ENCODE data around the gene ECHDC1. TPM values are rescaled to one million over a fixed set of nuclear protein-coding genes. Genes with fewer than 3 reads are reported as not detected.

ECHDC1 gene
- total RNA-seq, 1 donor from 2014 or later: 47.2 TPM

- peaks cover 5% of the 10 kb centered on the region for H3K79me2 ChIP-seq (ENCODE audit: insufficient read depth, low read length)
- Mint-ChIP-seq H3K4me3 (ENCODE audit: unreplicated experiment) (no peak overlapping the region), H3K36me3 (ENCODE audit: low read depth, unreplicated experiment) (peaks cover 7% of the 10 kb centered on the region), H3K4me1 (ENCODE audit: low read depth, unreplicated experiment) (no peaks in the 10 kb centered on the region), H3K27me3 (ENCODE audit: low read depth, unreplicated experiment) (no peaks in the 10 kb centered on the region), H3K9me3 (ENCODE audit: unreplicated experiment) (peaks cover 4% of the 10 kb centered on the region), H3K27ac (ENCODE audit: unreplicated experiment) (no peak overlapping the region)
- no peak overlapping the region for H3K4me2 ChIP-seq (ENCODE audit: low read length)
- H4K20me1 ChIP-seq (ENCODE audit: insufficient read depth, low read length): no peaks in the 10 kb centered on the region
- no peak overlapping the region for H3K9ac ChIP-seq (ENCODE audit: low read length)
- no peaks in the 10 kb centered on the region for H3K36me3 ChIP-seq (ENCODE audit: insufficient read depth, low read length)
- no peak overlapping the region for H2AFZ ChIP-seq (ENCODE audit: low read depth, low read length)
- no peaks in the 10 kb centered on the region for H3K9me3 ChIP-seq (ENCODE audit: insufficient read depth, low read depth, low read length)
- H3K27me3 ChIP-seq (ENCODE audit: insufficient read depth, low read length): no peaks in the 10 kb centered on the region
- DNase-seq (ENCODE audit: low read depth): no peak
- no peak for FAIRE-seq
- no peak for TF ChIP-seq EZH2 (IDR thresholded peaks at IDR 0.05; ENCODE audit: insufficient read depth, low read length)
- TF ChIP-seq, protein P1, sequence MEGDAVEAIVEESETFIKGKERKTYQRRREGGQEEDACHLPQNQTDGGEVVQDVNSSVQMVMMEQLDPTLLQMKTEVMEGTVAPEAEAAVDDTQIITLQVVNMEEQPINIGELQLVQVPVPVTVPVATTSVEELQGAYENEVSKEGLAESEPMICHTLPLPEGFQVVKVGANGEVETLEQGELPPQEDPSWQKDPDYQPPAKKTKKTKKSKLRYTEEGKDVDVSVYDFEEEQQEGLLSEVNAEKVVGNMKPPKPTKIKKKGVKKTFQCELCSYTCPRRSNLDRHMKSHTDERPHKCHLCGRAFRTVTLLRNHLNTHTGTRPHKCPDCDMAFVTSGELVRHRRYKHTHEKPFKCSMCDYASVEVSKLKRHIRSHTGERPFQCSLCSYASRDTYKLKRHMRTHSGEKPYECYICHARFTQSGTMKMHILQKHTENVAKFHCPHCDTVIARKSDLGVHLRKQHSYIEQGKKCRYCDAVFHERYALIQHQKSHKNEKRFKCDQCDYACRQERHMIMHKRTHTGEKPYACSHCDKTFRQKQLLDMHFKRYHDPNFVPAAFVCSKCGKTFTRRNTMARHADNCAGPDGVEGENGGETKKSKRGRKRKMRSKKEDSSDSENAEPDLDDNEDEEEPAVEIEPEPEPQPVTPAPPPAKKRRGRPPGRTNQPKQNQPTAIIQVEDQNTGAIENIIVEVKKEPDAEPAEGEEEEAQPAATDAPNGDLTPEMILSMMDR (IDR thresholded peaks at IDR 0.05; ENCODE audit: insufficient read depth, low read depth, low read length): no peak
- no peaks in the 10 kb centered on the region for H3K4me1 ChIP-seq (ENCODE audit: insufficient read depth, low read length)
- no peak overlapping the region for H3K4me3 ChIP-seq (ENCODE audit: insufficient read depth, low read depth, low read length)
- H3K27ac ChIP-seq (ENCODE audit: low read depth, low read length): no peak overlapping the region
Measured at GRCh38 chr6:127352524-127352923, 9.1 kb upstream of the ECHDC1 start.

DNA sequence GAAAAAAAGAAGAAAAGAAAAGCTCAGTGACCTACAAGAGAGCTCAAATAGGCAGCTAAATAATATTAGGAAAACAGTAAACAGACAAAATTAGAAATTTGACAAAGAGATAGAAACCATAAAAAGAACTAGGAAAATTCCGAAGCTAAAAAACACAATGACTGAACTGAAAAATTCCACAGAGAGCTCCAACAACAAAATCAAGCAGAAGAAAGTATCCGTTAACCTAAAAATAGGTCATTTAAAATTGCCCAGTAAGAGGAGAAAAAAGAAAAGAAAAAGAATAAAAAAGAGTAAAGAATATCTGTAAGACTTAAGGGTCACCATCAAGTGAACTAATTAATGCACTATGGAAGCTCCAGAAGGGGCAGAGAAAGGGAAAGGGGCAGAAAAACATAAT is 6.6 kb upstream of the ECHDC1 start:
- Histone ChIP-seq H2AFZ (ENCODE audit: low read depth, low read length) (no peak overlapping the region), H3K4me2 (ENCODE audit: low read length) (no peak overlapping the region), H3K79me2 (ENCODE audit: insufficient read depth, low read length) (peaks cover 30% of the 10 kb centered on the region), H3K4me1 (ENCODE audit: insufficient read depth, low read length) (no peaks in the 10 kb centered on the region), H3K36me3 (ENCODE audit: insufficient read depth, low read length) (no peaks in the 10 kb centered on the region), H3K4me3 (ENCODE audit: insufficient read depth, low read depth, low read length) (no peak overlapping the region), H3K27ac (ENCODE audit: low read depth, low read length) (no peak overlapping the region), H3K9me3 (ENCODE audit: insufficient read depth, low read depth, low read length) (no peaks in the 10 kb centered on the region), H3K27me3 (ENCODE audit: insufficient read depth, low read length) (no peaks in the 10 kb centered on the region), H3K9ac (ENCODE audit: low read length) (no peak overlapping the region), H4K20me1 (ENCODE audit: insufficient read depth, low read length) (no peaks in the 10 kb centered on the region)
- FAIRE-seq (no peak), DNase-seq (ENCODE audit: low read depth) (no peak)
- Mint-ChIP-seq H3K4me3 (ENCODE audit: unreplicated experiment) (no peak overlapping the region), H3K4me1 (ENCODE audit: low read depth, unreplicated experiment) (no peaks in the 10 kb centered on the region), H3K27me3 (ENCODE audit: low read depth, unreplicated experiment) (no peaks in the 10 kb centered on the region), H3K9me3 (ENCODE audit: unreplicated experiment) (peaks cover 4% of the 10 kb centered on the region), H3K36me3 (ENCODE audit: low read depth, unreplicated experiment) (peaks cover 4% of the 10 kb centered on the region), H3K27ac (ENCODE audit: unreplicated experiment) (no peak overlapping the region)
- TF ChIP-seq, protein P1 (IDR thresholded peaks at IDR 0.05; ENCODE audit: insufficient read depth, low read depth, low read length): no peak

GRCh38 chr6:127348028-127348661 is 4.7 kb upstream of the ECHDC1 start:
- Mint-ChIP-seq H3K4me3 (ENCODE audit: unreplicated experiment) (no peak overlapping the region), H3K4me1 (ENCODE audit: low read depth, unreplicated experiment) (no peaks in the 10 kb centered on the region), H3K27ac (ENCODE audit: unreplicated experiment) (no peak overlapping the region), H3K36me3 (ENCODE audit: low read depth, unreplicated experiment) (peaks cover 3% of the 10 kb centered on the region), H3K27me3 (ENCODE audit: low read depth, unreplicated experiment) (no peaks in the 10 kb centered on the region), H3K9me3 (ENCODE audit: unreplicated experiment) (peaks cover 4% of the 10 kb centered on the region)
- no peak overlapping the region for H3K4me3 ChIP-seq (ENCODE audit: insufficient read depth, low read depth, low read length)
- TF ChIP-seq, protein P1 (IDR thresholded peaks at IDR 0.05; ENCODE audit: insufficient read depth, low read depth, low read length): no peak
- no peak for TF ChIP-seq EZH2 (IDR thresholded peaks at IDR 0.05; ENCODE audit: insufficient read depth, low read length)
- no peaks in the 10 kb centered on the region for H4K20me1 ChIP-seq (ENCODE audit: insufficient read depth, low read length)
- no peaks in the 10 kb centered on the region for H3K36me3 ChIP-seq (ENCODE audit: insufficient read depth, low read length)
- no peak for FAIRE-seq
- no peaks in the 10 kb centered on the region for H3K27me3 ChIP-seq (ENCODE audit: insufficient read depth, low read length)
- no peak overlapping the region for H3K27ac ChIP-seq (ENCODE audit: low read depth, low read length)
- no peaks in the 10 kb centered on the region for H3K9me3 ChIP-seq (ENCODE audit: insufficient read depth, low read depth, low read length)
- no peak overlapping the region for H3K4me2 ChIP-seq (ENCODE audit: low read length)
- no peaks in the 10 kb centered on the region for H3K4me1 ChIP-seq (ENCODE audit: insufficient read depth, low read length)
- no peak overlapping the region for H2AFZ ChIP-seq (ENCODE audit: low read depth, low read length)
- no peak for DNase-seq (ENCODE audit: low read depth)
- H3K9ac ChIP-seq (ENCODE audit: low read length): no peak overlapping the region
- H3K79me2 ChIP-seq (ENCODE audit: insufficient read depth, low read length): peaks cover 48% of the 10 kb centered on the region
